Mucosa of stomach (tissue), 1 donor: Measurements from ENCODE around the gene RBM27.
"Not testable (repeated sequence)": the region's sequence is repeated elsewhere in the genome, so short reads cannot be mapped to it uniquely, and the experiment has no call there.

Source experiments
- H3K27me3 ChIP-seq: one replicate; pipeline ENCODE4 v1.7.0; 2013; ENCODE audit warnings: mild to moderate bottlenecking, low read length; ENCODE audit not compliant: control insufficient read depth, insufficient read depth
- H3K36me3 ChIP-seq: one replicate; pipeline ENCODE4 v1.7.0; 2013; ENCODE audit warnings: low read length; ENCODE audit not compliant: control insufficient read depth, insufficient read depth
- H3K4me1 ChIP-seq: one replicate; pipeline ENCODE4 v1.7.0; 2013; ENCODE audit warnings: mild to moderate bottlenecking, low read length; ENCODE audit not compliant: control insufficient read depth, insufficient read depth
- H3K4me3 ChIP-seq: one replicate; pipeline ENCODE4 v1.7.0; 2013; ENCODE audit warnings: low read length
- H3K9ac ChIP-seq: one replicate; pipeline ENCODE4 v1.7.0; 2013; ENCODE audit warnings: mild to moderate bottlenecking, low read length, moderate library complexity
- H3K9me3 ChIP-seq: one replicate; pipeline ENCODE4 v1.7.0; 2013; ENCODE audit warnings: mild to moderate bottlenecking, low read length, moderate library complexity; ENCODE audit not compliant: control insufficient read depth
- donor health status: Pancreatic carcinoma.

RBM27 gene

DNA sequence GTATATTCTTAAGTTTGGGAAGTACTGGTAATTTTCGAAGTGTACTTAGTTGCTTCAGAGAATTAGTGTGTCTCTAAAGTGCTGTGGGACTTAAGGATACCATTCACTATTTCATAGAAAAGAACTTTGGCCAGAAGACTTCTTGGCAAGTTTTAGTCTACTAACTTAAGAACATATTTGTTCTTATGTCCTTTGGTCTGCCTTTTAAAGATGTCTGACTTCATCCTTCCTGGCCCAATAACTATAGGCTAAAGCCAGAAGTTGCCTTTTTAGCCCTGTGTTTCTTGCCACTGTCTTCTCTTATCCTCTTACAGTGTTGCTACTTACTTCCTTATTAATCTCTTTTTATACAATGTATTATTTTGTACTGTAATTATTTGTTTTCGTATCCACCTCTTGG is 6.3 kb downstream of the RBM27 start:
- no peaks in the 10 kb centered on the region for H3K27me3 ChIP-seq
- no peak overlapping the region for H3K9ac ChIP-seq
- H3K9me3 ChIP-seq, result no peaks in the 10 kb centered on the region
- no peaks in the 10 kb centered on the region for H3K36me3 ChIP-seq
- peaks cover 28% of the 10 kb centered on the region for H3K4me1 ChIP-seq
- H3K4me3 ChIP-seq, result no peak overlapping the region

DNA sequence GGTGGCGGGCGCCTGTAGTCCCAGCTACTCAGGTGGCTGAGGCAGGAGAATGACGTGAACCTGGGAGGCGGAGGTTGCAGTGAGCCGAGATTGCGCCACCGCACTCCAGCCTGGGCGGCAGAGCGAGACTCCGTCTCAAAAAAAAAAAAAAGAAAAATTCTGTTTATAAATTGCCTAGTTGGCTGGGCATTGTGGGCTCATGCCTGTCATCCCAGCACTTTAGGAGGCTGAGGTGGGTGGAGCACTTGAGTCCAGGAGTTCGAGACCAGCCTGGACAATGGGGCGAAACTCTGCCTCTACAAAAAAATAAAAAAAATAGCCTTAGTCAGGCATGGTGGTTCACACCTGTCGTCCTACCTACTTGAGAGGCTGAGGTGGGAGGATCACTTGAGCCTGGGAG is 7.4 kb downstream of the RBM27 start:
- H3K4me1 ChIP-seq, result peaks cover 22% of the 10 kb centered on the region
- not testable (repeated sequence) for H3K36me3 ChIP-seq, H3K27me3 ChIP-seq, H3K9ac ChIP-seq, H3K9me3 ChIP-seq, H3K4me3 ChIP-seq

DNA sequence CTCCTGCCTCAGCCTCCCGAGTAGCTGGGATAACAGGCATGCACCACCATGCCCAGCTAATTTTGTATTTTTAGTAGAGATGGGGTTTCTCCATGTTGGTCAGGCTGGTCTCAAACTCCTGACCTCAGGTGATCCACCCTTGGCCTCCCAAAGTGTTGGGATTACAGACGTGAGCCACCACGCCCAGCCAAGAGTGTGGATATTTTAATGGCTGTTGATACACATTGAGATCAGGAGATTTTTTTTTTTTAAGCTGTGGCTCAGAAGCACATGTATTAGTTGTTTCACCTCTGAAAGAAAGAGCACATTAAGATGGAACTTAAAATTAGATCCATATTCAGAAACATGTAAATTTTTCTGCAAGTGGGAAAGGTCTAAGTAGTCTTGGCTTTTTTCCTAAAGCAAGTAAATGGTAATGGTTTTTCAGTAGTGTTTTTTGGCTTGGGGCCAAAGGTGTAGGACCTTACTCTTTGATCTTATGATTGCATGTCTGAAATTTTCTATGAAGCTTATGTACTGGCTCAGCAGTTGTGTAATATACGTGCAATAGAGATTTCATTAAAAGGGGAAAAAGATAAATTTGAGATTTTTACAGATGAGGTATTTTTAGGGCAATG is 9.9 kb downstream of the RBM27 start:
- Histone ChIP-seq H3K27me3 (no peaks in the 10 kb centered on the region), H3K9me3 (no peaks in the 10 kb centered on the region), H3K36me3 (no peaks in the 10 kb centered on the region), H3K4me1 (peaks cover 22% of the 10 kb centered on the region), H3K9ac (no peak overlapping the region), H3K4me3 (no peak overlapping the region)

DNA sequence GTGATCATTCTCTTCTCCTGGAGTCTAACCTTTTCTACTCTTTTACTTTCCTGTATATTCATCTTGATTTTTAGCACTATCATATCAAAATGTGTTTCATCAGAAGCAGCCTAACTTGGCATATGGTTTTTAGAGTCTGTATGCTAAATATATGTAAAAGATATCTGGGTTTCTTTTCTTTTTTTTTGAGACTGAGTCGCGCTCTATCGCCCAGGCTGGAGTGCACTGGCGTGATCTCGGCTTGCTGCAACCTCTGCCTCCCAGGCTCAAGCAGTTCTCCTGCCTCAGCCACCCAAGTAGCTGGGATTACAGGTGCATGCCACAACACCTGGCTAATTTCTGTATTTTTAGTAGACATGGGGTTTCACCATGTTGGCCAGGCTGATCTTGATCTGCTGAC is 11.5 kb downstream of the RBM27 start:
- not testable (repeated sequence) for H3K9ac ChIP-seq, H3K9me3 ChIP-seq, H3K36me3 ChIP-seq, H3K4me3 ChIP-seq, H3K27me3 ChIP-seq
- H3K4me1 ChIP-seq, result peaks cover 12% of the 10 kb centered on the region

DNA sequence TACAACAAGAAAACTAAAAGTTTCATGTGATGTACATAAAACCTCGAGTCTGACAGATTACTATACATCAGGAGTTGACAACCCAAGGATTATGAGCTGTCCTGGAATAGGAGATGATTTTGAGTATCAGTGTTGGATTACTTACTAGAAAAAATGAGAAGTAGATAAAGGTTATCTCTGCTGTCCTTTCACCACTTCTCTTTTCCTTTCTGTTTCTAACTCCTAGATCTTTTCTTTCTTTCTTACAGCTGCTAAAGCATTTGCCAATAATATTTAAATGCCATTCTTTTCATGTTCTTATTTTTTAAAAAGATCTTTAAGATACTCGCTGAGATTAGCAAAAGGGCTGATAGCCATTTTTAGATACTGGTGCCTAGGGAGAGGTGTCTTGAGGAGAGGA is 14.8 kb downstream of the RBM27 start:
- Histone ChIP-seq H3K36me3 (peaks cover 4% of the 10 kb centered on the region), H3K9ac (no peak overlapping the region), H3K27me3 (no peaks in the 10 kb centered on the region), H3K4me3 (no peak overlapping the region), H3K4me1 (peaks cover 6% of the 10 kb centered on the region), H3K9me3 (no peaks in the 10 kb centered on the region)

DNA sequence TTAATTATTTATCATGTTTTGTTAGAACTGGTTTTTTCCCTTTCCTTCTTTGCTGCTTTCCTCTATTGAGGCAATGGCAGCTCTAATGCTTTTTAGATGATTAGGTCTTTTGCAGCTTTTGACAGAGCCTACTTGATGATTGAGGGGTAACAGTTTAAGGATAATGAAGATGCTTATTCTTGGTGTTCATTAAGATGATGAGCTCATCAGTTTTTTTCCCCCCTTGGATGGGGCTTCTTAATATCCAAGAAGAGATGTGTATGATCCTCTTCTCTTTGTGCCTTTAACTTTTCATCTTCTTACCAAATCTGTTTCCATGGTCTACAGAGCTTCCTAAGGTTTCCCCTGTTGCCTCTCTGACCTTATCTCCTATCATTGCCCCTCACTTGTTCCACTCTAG is 15.8 kb downstream of the RBM27 start:
- Histone ChIP-seq H3K4me3 (no peak overlapping the region), H3K4me1 (no peaks in the 10 kb centered on the region), H3K9ac (no peak overlapping the region)

DNA sequence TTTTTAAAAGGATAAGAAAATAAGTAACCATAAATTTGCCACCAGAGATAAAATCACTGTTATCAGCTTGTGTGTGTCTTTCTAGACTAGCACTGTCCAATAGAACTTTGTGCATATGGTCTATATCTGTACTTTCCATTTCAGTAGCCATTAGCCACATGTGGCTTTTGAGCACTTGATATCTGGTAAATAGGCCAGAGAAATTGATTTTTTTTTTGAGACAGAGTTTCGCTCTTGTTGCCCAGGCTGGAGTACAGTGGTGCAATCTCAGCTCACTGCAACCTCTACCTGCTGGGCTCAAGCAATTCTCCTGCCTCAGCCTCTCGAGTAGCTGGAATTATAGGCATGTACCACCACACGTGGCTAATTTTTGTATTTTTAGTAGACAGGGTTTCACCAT is 17.8 kb downstream of the RBM27 start:
- peaks cover 4% of the 10 kb centered on the region for H3K36me3 ChIP-seq
- no peak overlapping the region for H3K9ac ChIP-seq
- no peak overlapping the region for H3K4me3 ChIP-seq
- H3K27me3 ChIP-seq, result no peaks in the 10 kb centered on the region
- H3K9me3 ChIP-seq, result no peaks in the 10 kb centered on the region
- H3K4me1 ChIP-seq, result no peaks in the 10 kb centered on the region

More for the DNA sequence above, 15.8 kb downstream of the RBM27 start:
- Histone ChIP-seq H3K27me3 (no peaks in the 10 kb centered on the region), H3K36me3 (peaks cover 4% of the 10 kb centered on the region), H3K9me3 (no peaks in the 10 kb centered on the region)

DNA sequence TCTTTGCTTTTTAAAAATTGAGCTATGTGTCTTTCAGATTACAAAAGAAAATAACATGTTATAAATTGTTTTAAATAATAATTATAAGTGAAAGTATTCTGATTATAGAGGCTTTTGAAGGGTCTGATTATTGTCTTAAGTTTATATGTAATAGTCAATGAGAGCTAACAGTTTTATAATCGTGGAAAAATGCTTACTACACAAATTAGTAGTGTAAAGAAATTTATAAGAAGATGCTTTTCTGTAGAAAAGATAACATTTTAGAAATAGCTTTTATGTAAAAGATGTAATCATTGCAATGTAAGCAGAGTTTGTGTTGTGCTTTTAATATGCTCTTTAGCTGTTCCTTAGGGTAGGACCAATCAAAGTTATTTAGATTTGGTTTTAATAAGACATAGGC is 18.6 kb downstream of the RBM27 start:
- Histone ChIP-seq H3K4me3 (no peak overlapping the region), H3K4me1 (no peaks in the 10 kb centered on the region), H3K9ac (no peak overlapping the region), H3K27me3 (no peaks in the 10 kb centered on the region), H3K9me3 (no peaks in the 10 kb centered on the region), H3K36me3 (peaks cover 4% of the 10 kb centered on the region)

DNA sequence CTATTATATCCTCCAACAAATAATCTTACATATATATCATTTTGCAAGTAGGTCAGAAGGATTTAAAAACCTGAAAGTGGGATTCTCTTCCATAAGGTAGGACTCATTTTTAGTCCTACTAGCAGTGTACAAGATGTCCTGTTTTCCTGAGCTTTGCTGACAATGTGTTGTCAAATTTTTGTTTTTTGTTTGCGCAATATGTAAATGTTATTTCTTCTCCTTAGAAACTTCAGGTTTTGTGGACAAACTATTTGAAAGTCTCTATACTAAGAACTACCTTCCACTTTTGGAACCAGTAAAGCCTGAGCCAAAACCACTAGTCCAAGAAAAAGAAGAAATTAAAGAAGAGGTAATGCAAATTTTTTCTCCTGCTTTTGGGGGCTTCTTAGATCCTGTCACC is 19.8 kb downstream of the RBM27 start:
- Histone ChIP-seq H3K9ac (no peak overlapping the region), H3K4me3 (no peak overlapping the region), H3K27me3 (no peaks in the 10 kb centered on the region), H3K4me1 (no peaks in the 10 kb centered on the region), H3K9me3 (no peaks in the 10 kb centered on the region), H3K36me3 (peaks cover 4% of the 10 kb centered on the region)

DNA sequence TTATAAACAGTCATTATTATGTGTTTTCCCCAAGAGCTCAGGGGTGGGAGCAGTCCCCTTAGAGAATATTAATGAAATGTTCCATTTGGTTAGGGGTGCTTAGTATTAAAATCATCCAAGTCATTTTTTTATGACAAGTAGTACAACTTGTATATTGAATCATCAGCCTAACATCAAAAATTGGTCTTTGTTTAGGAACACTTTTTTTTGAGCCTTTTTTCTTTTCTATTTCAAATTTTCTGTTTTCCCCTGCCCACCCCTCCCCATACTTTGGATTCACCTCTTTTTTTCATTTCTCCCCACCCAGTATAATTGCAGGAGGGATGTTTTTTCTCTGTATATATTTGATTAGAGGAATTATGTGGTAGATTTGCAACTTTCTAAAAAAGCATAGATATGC is 25.8 kb downstream of the RBM27 start:
- Histone ChIP-seq H3K27me3 (no peaks in the 10 kb centered on the region), H3K4me3 (no peak overlapping the region), H3K9ac (no peak overlapping the region), H3K4me1 (no peaks in the 10 kb centered on the region), H3K9me3 (no peaks in the 10 kb centered on the region), H3K36me3 (no peaks in the 10 kb centered on the region)

DNA sequence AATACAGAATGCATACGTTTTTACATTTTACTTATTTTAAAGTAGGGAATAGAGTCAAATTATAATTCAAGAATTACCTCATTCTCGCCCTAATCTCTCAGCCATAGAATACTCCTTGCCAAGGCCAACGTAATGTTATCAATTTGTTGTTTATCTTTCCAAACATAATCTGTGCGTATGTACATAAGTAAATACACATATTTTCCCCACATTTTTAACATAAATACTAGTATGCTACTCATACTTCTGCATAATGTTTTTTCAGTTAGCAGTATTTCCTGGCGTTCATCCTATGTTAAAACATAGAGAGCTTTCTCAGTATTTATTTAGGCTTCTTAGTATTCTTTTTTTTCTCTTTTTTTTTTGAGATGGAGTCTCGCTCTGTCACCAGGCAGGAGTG is 28.8 kb downstream of the RBM27 start:
- Histone ChIP-seq H3K4me3 (no peak overlapping the region), H3K4me1 (no peaks in the 10 kb centered on the region), H3K9me3 (no peaks in the 10 kb centered on the region), H3K9ac (no peak overlapping the region), H3K27me3 (no peaks in the 10 kb centered on the region), H3K36me3 (no peaks in the 10 kb centered on the region)

DNA sequence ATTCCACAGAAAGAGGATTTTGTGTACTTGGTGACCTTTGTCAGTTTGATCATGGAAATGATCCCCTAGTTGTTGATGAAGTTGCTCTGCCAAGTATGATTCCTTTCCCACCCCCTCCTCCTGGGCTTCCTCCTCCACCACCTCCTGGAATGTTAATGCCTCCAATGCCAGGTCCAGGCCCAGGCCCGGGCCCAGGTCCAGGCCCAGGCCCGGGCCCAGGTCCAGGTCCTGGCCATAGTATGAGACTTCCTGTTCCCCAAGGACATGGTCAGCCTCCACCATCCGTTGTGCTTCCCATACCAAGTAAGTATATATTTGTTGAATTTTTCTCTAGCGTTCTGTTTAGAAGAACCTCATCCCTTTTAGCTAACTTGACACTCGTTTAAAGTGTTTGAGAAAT is 30.0 kb downstream of the RBM27 start:
- no peaks in the 10 kb centered on the region for H3K27me3 ChIP-seq
- no peak overlapping the region for H3K4me3 ChIP-seq
- H3K36me3 ChIP-seq, result no peaks in the 10 kb centered on the region
- no peaks in the 10 kb centered on the region for H3K9me3 ChIP-seq
- no peak overlapping the region for H3K9ac ChIP-seq
- H3K4me1 ChIP-seq, result no peaks in the 10 kb centered on the region

DNA sequence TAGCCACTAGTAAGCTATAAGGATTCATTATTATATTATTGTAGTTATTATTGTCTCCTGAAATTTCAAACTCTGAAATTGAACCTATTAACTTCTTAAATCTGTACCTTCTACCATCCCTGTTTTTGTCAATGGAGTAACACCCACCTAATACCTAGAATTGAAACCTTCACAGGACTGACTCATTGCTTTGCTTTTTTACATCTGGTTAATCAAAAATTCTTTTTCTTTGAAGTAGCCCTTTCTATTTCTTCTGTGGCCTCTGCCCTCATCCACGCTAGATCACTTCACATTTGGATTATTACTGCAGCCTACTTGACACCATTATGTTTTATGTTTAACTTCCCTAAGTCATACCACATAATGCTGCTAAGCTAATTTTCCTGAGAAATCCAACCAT is 35.6 kb downstream of the RBM27 start:
- Histone ChIP-seq H3K9ac (no peak overlapping the region), H3K36me3 (no peaks in the 10 kb centered on the region), H3K4me1 (no peaks in the 10 kb centered on the region), H3K9me3 (no peaks in the 10 kb centered on the region), H3K27me3 (no peaks in the 10 kb centered on the region), H3K4me3 (no peak overlapping the region)
